HEK293 (cell line): ENCODE measurements around the gene PPP1R3E.

Source experiments
- BCL11A ChIP-seq: fragments of 450-650 bp; formaldehyde crosslinking; IDR thresholded peaks from 2 replicates; pipeline ENCODE4 v1.5.1; 2016; ENCODE audit warnings: low read depth, missing biosample characterization, missing genetic modification characterization
- BCL11B ChIP-seq: fragments of 450-650 bp; formaldehyde crosslinking; IDR thresholded peaks from 2 replicates; pipeline ENCODE4 v1.5.1; 2016; ENCODE audit warnings: low read depth, missing biosample characterization, missing genetic modification characterization
- GLIS1 ChIP-seq: fragments of 450-650 bp; formaldehyde crosslinking; IDR thresholded peaks from 2 replicates; pipeline ENCODE4 v1.5.1; 2016; ENCODE audit warnings: missing biosample characterization, missing genetic modification characterization
- HIC1 ChIP-seq: fragments of 450-650 bp; formaldehyde crosslinking; IDR thresholded peaks from 2 replicates; pipeline ENCODE4 v1.5.1; 2016; ENCODE audit warnings: missing biosample characterization, missing genetic modification characterization
- KLF7 ChIP-seq: fragments of 450-650 bp; formaldehyde crosslinking; IDR thresholded peaks from 2 replicates; pipeline ENCODE4 v1.5.1; 2016; ENCODE audit warnings: missing biosample characterization, missing genetic modification characterization, borderline replicate concordance
- MYNN ChIP-seq: fragments of 450-650 bp; formaldehyde crosslinking; IDR thresholded peaks from 2 replicates; pipeline ENCODE4 v1.5.1; 2016; ENCODE audit warnings: missing biosample characterization, missing genetic modification characterization, borderline replicate concordance
- SALL2 ChIP-seq: fragments of 450-650 bp; formaldehyde crosslinking; IDR thresholded peaks from 2 replicates; pipeline ENCODE4 v1.5.0; 2017; ENCODE audit warnings: missing biosample characterization, mild to moderate bottlenecking, missing genetic modification characterization, borderline replicate concordance
- TRIM28 ChIP-seq: IDR thresholded peaks from 2 replicates; pipeline ENCODE4 v1.6.1; 2011; ENCODE audit warnings: low read length, control low read depth, borderline replicate concordance
- ZFHX2 ChIP-seq: fragments of 450-650 bp; formaldehyde crosslinking; conservative IDR thresholded peaks from 2 replicates; pipeline ENCODE4 v1.5.1; 2016; ENCODE audit warnings: missing biosample characterization, missing genetic modification characterization
- ZIC2 ChIP-seq: fragments of 450-650 bp; formaldehyde crosslinking; IDR thresholded peaks from 2 replicates; pipeline ENCODE4 v1.5.1; 2016; ENCODE audit warnings: missing biosample characterization, missing genetic modification characterization
- ZNF114 ChIP-seq: fragments of 450-650 bp; formaldehyde crosslinking; IDR thresholded peaks from 2 replicates; pipeline ENCODE4 v1.5.0; 2017; ENCODE audit warnings: missing biosample characterization, missing genetic modification characterization
- ZNF121 ChIP-seq: fragments of 450-650 bp; formaldehyde crosslinking; IDR thresholded peaks from 2 replicates; pipeline ENCODE4 v1.5.1; 2016; ENCODE audit warnings: missing biosample characterization, missing genetic modification characterization
- ZNF157 ChIP-seq: fragments of 450-650 bp; formaldehyde crosslinking; IDR thresholded peaks from 2 replicates; pipeline ENCODE4 v1.5.1; 2016; ENCODE audit warnings: missing biosample characterization, missing genetic modification characterization
- ZNF184 ChIP-seq: fragments of 450-650 bp; IDR thresholded peaks from 2 replicates; pipeline ENCODE4 v1.5.1; 2018; ENCODE audit warnings: missing biosample characterization, mild to moderate bottlenecking, missing genetic modification characterization
- ZNF214 ChIP-seq: fragments of 450-650 bp; formaldehyde crosslinking; IDR thresholded peaks from 2 replicates; pipeline ENCODE4 v1.5.1; 2017; ENCODE audit warnings: missing biosample characterization, mild to moderate bottlenecking, missing genetic modification characterization, borderline replicate concordance
- ZNF223 ChIP-seq: fragments of 450-650 bp; formaldehyde crosslinking; IDR thresholded peaks from 2 replicates; pipeline ENCODE4 v1.5.1; 2016; ENCODE audit warnings: missing biosample characterization, missing genetic modification characterization
- ZNF302 ChIP-seq: fragments of 450-650 bp; formaldehyde crosslinking; IDR thresholded peaks from 2 replicates; pipeline ENCODE4 v1.5.1; 2016; ENCODE audit warnings: missing biosample characterization, missing genetic modification characterization, low read depth
- ZNF398 ChIP-seq: fragments of 450-650 bp; formaldehyde crosslinking; IDR thresholded peaks from 2 replicates; pipeline ENCODE4 v1.5.1; 2017; ENCODE audit warnings: missing biosample characterization, missing genetic modification characterization
- ZNF426 ChIP-seq: fragments of 450-650 bp; formaldehyde crosslinking; IDR thresholded peaks from 2 replicates; pipeline ENCODE4 v1.5.1; 2017; ENCODE audit warnings: missing biosample characterization, missing genetic modification characterization, mild to moderate bottlenecking, inconsistent platforms, moderate library complexity
- ZNF600 ChIP-seq: fragments of 450-650 bp; formaldehyde crosslinking; IDR thresholded peaks from 2 replicates; pipeline ENCODE4 v1.5.1; 2016; ENCODE audit warnings: missing biosample characterization, missing genetic modification characterization
- ZNF658 ChIP-seq: fragments of 450-650 bp; formaldehyde crosslinking; IDR thresholded peaks from 2 replicates; pipeline ENCODE4; 2016; ENCODE audit warnings: missing biosample characterization, missing genetic modification characterization
- ZNF76 ChIP-seq: fragments of 450-650 bp; formaldehyde crosslinking; IDR thresholded peaks from 2 replicates; pipeline ENCODE4; 2016; ENCODE audit warnings: low read depth, missing biosample characterization, missing genetic modification characterization, borderline replicate concordance
- ZNF777 ChIP-seq: fragments of 450-650 bp; formaldehyde crosslinking; IDR thresholded peaks from 2 replicates; pipeline ENCODE4 v1.5.1; 2017; ENCODE audit warnings: missing biosample characterization, missing genetic modification characterization, borderline replicate concordance
- ZSCAN30 ChIP-seq: fragments of 450-650 bp; IDR thresholded peaks from 2 replicates; pipeline ENCODE4 v1.5.1; 2018; ENCODE audit warnings: missing biosample characterization, mild to moderate bottlenecking, missing genetic modification characterization, moderate library complexity
- ZXDB ChIP-seq: fragments of 450-650 bp; formaldehyde crosslinking; IDR thresholded peaks from 2 replicates; pipeline ENCODE4 v1.5.1; 2016; ENCODE audit warnings: missing biosample characterization, missing genetic modification characterization
- TF ChIP-seq, protein P1 (sequence below): fragments of 450-650 bp; formaldehyde crosslinking; IDR thresholded peaks from 2 replicates; pipeline ENCODE4 v1.5.1; 2016; ENCODE audit warnings: missing biosample characterization, missing genetic modification characterization
- TF ChIP-seq, protein P2 (sequence below): fragments of 450-650 bp; formaldehyde crosslinking; IDR thresholded peaks from 2 replicates; pipeline ENCODE4 v1.5.1; 2016; ENCODE audit warnings: missing biosample characterization, missing genetic modification characterization
- TF ChIP-seq, protein P3 (sequence below): fragments of 450-650 bp; formaldehyde crosslinking; IDR thresholded peaks from 2 replicates; pipeline ENCODE4 v1.5.1; 2016; ENCODE audit warnings: missing biosample characterization, missing genetic modification characterization

Gene PPP1R3E

GRCh38 chr14:23320584-23321571 is 18.2 kb upstream of the PPP1R3E start, which contains the start of gene PABPN1 (continued):
- no peak for TF ChIP-seq MYNN (tag by site-specific recombination)
- no peak for TF ChIP-seq ZNF302 (tag by site-specific recombination)
- no peak for TF ChIP-seq ZNF223 (tag by site-specific recombination)
- no peak for TF ChIP-seq ZNF777 (tag by site-specific recombination)
- TF ChIP-seq ZFHX2 (tag by site-specific recombination), result no peak
- TF ChIP-seq ZNF157 (tag by site-specific recombination), result no peak
- no peak for TF ChIP-seq SALL2 (tag by site-specific recombination)
- TF ChIP-seq KLF7, result no peak
- TF ChIP-seq, protein P1, sequence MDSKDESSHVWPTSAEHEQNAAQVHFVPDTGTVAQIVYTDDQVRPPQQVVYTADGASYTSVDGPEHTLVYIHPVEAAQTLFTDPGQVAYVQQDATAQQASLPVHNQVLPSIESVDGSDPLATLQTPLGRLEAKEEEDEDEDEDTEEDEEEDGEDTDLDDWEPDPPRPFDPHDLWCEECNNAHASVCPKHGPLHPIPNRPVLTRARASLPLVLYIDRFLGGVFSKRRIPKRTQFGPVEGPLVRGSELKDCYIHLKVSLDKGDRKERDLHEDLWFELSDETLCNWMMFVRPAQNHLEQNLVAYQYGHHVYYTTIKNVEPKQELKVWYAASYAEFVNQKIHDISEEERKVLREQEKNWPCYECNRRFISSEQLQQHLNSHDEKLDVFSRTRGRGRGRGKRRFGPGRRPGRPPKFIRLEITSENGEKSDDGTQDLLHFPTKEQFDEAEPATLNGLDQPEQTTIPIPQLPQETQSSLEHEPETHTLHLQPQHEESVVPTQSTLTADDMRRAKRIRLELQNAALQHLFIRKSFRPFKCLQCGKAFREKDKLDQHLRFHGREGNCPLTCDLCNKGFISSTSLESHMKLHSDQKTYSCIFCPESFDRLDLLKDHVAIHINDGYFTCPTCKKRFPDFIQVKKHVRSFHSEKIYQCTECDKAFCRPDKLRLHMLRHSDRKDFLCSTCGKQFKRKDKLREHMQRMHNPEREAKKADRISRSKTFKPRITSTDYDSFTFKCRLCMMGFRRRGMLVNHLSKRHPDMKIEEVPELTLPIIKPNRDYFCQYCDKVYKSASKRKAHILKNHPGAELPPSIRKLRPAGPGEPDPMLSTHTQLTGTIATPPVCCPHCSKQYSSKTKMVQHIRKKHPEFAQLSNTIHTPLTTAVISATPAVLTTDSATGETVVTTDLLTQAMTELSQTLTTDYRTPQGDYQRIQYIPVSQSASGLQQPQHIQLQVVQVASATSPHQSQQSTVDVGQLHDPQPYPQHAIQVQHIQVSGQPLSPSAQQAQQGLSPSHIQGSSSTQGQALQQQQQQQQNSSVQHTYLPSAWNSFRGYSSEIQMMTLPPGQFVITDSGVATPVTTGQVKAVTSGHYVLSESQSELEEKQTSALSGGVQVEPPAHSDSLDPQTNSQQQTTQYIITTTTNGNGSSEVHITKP (tag by site-specific recombination), result peak; percentile 78
- peak; percentile 51; the same call in 1 of the 2 replicates for TF ChIP-seq ZNF398 (tag by site-specific recombination)
- no peak; the same call in 1 of the 2 replicates for TF ChIP-seq GLIS1 (tag by site-specific recombination)
- TF ChIP-seq ZNF658 (tag by site-specific recombination), result no peak
- no peak; the same call in 1 of the 2 replicates for TF ChIP-seq TRIM28
- TF ChIP-seq ZNF114 (tag by site-specific recombination), result no peak
- TF ChIP-seq BCL11B, result 0 out of 2 replicates have a peak, but pooled peaks have one; percentile 33
- peak; percentile 79; the same call in 1 of the 2 replicates for TF ChIP-seq ZNF600 (tag by site-specific recombination)
- TF ChIP-seq HIC1 (tag by site-specific recombination), result no peak
- TF ChIP-seq ZNF214 (tag by site-specific recombination), result no peak
- TF ChIP-seq ZNF76 (tag by site-specific recombination), result peak; percentile 92
- no peak for TF ChIP-seq BCL11A (tag by site-specific recombination)
- TF ChIP-seq ZSCAN30, result peak; percentile 80; the same call in 1 of the 2 replicates
- TF ChIP-seq ZNF426, result no peak
- TF ChIP-seq ZNF121 (tag by site-specific recombination), result no peak
- TF ChIP-seq ZNF184, result peak; percentile 74
- TF ChIP-seq ZXDB (tag by site-specific recombination), result peak; percentile 80; the same call in 1 of the 2 replicates
- TF ChIP-seq, protein P2, sequence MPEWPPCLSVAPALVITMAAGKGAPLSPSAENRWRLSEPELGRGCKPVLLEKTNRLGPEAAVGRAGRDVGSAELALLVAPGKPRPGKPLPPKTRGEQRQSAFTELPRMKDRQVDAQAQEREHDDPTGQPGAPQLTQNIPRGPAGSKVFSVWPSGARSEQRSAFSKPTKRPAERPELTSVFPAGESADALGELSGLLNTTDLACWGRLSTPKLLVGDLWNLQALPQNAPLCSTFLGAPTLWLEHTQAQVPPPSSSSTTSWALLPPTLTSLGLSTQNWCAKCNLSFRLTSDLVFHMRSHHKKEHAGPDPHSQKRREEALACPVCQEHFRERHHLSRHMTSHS (tag by site-specific recombination), result no peak
- TF ChIP-seq, protein P3, sequence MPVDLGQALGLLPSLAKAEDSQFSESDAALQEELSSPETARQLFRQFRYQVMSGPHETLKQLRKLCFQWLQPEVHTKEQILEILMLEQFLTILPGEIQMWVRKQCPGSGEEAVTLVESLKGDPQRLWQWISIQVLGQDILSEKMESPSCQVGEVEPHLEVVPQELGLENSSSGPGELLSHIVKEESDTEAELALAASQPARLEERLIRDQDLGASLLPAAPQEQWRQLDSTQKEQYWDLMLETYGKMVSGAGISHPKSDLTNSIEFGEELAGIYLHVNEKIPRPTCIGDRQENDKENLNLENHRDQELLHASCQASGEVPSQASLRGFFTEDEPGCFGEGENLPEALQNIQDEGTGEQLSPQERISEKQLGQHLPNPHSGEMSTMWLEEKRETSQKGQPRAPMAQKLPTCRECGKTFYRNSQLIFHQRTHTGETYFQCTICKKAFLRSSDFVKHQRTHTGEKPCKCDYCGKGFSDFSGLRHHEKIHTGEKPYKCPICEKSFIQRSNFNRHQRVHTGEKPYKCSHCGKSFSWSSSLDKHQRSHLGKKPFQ, result no peak
- no peak for TF ChIP-seq ZIC2 (tag by site-specific recombination)
